Measurements from ENCODE around the gene DTD1.

DNA sequence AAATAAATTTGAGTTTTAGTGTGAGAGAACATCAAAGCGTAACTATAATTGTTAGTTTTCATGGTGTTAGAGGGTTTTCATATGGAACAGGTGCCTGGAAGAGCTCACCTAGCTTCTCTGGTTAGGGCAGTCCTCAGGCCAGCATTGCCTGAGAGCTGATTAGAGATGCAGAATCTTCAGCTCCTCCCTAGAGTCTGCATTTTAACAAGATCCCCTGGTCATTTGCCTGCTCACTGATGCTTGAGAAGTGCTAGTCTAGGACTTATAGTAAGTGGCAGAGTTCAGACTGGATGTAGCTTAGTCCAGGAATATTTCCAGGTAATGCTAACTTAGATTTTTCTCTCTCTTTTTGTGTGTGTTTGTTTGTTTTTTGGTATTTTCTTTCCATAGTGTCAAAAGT is 42.3 kb upstream of the DTD1 start:
- TF ChIP-seq, protein P1, sequence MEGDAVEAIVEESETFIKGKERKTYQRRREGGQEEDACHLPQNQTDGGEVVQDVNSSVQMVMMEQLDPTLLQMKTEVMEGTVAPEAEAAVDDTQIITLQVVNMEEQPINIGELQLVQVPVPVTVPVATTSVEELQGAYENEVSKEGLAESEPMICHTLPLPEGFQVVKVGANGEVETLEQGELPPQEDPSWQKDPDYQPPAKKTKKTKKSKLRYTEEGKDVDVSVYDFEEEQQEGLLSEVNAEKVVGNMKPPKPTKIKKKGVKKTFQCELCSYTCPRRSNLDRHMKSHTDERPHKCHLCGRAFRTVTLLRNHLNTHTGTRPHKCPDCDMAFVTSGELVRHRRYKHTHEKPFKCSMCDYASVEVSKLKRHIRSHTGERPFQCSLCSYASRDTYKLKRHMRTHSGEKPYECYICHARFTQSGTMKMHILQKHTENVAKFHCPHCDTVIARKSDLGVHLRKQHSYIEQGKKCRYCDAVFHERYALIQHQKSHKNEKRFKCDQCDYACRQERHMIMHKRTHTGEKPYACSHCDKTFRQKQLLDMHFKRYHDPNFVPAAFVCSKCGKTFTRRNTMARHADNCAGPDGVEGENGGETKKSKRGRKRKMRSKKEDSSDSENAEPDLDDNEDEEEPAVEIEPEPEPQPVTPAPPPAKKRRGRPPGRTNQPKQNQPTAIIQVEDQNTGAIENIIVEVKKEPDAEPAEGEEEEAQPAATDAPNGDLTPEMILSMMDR (IDR thresholded peaks at IDR 0.05; ENCODE audit: low read depth, low read length, poor library complexity, severe bottlenecking): no peak
- TF ChIP-seq EZH2phosphoT487 (IDR thresholded peaks at IDR 0.05; ENCODE audit: borderline replicate concordance, low read length): no peak

All from DOHH2 (cell line).